SK-N-MC (cell line): ENCODE results near the gene ZNF485.

Experiments used
- EZH2 ChIP-seq: fragments of 200-600 bp; sonication (generic); IDR thresholded peaks from one replicate; pipeline ENCODE4 v1.6.1; 2017; ENCODE audit warnings: antibody characterized with exemption
- FOXP2 ChIP-seq: optimal IDR thresholded peaks from 2 replicates; pipeline ENCODE3; 2011; ENCODE audit warnings: mild to moderate bottlenecking, moderate library complexity; ENCODE audit not compliant: insufficient read depth; ENCODE audit errors: extremely low read length, control extremely low read depth
- POLR2AphosphoS5 ChIP-seq: IDR thresholded peaks from 2 replicates; pipeline ENCODE4 v1.6.1; 2012; ENCODE audit warnings: mild to moderate bottlenecking, low read depth, low read length, borderline replicate concordance

- TF ChIP-seq POLR2AphosphoS5 (no peak), EZH2 (no peak), FOXP2 (no peak)
Measured at GRCh38 chr10:43627942-43628341, 21.7 kb downstream of the ZNF485 start.
